ENCODE measurements around the gene SMPD1.

SMPD1 gene

GRCh38 chr11:6405052-6405667, 14.9 kb downstream of the SMPD1 start:
- TF ChIP-seq CTCF (IDR thresholded peaks at IDR 0.05; ENCODE audit: low read depth, low read length): no peak
- H3K4me3 ChIP-seq (ENCODE audit: low read depth, low read length): no peak overlapping the region

GRCh38 chr11:6405846-6406245, 15.6 kb downstream of the SMPD1 start:
- TF ChIP-seq CTCF (IDR thresholded peaks at IDR 0.05; ENCODE audit: low read depth, low read length): no peak
- H3K4me3 ChIP-seq (ENCODE audit: low read depth, low read length): no peak overlapping the region

GRCh38 chr11:6406370-6406769, 16.1 kb downstream of the SMPD1 start:
- TF ChIP-seq CTCF (IDR thresholded peaks at IDR 0.05; ENCODE audit: low read depth, low read length): no peak
- no peak overlapping the region for H3K4me3 ChIP-seq (ENCODE audit: low read depth, low read length)

GRCh38 chr11:6410695-6411430, 20.6 kb downstream of the SMPD1 start:
- no peak overlapping the region for H3K4me3 ChIP-seq (ENCODE audit: low read depth, low read length)
- TF ChIP-seq CTCF (IDR thresholded peaks at IDR 0.05; ENCODE audit: low read depth, low read length): no peak

GRCh38 chr11:6411594-6412031, 21.3 kb downstream of the SMPD1 start:
- no peak overlapping the region for H3K4me3 ChIP-seq (ENCODE audit: low read depth, low read length)
- no peak for TF ChIP-seq CTCF (IDR thresholded peaks at IDR 0.05; ENCODE audit: low read depth, low read length)

- TF ChIP-seq CTCF (IDR thresholded peaks at IDR 0.05; ENCODE audit: low read depth, low read length): no peak
- H3K4me3 ChIP-seq (ENCODE audit: low read depth, low read length): no peak overlapping the region
Observed at GRCh38 chr11:6413791-6414201, 23.5 kb downstream of the SMPD1 start.

GRCh38 chr11:6414874-6415328, 24.6 kb downstream of the SMPD1 start:
- no peak for TF ChIP-seq CTCF (IDR thresholded peaks at IDR 0.05; ENCODE audit: low read depth, low read length)

More at GRCh38 chr11:6414874-6415328, 24.6 kb downstream of the SMPD1 start:
- H3K4me3 ChIP-seq (ENCODE audit: low read depth, low read length): no peak overlapping the region
